ENCODE results near the gene C4orf36.
A peak's percentile ranks its signal among the peaks of the same experiment; 100 is the strongest.

Gene C4orf36, protein sequence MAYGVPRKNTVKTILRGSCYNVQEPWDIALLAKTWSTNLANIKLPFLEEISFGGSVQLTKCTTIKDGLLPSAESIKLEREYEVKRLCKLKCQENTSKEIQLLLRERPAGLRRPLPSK

DNA sequence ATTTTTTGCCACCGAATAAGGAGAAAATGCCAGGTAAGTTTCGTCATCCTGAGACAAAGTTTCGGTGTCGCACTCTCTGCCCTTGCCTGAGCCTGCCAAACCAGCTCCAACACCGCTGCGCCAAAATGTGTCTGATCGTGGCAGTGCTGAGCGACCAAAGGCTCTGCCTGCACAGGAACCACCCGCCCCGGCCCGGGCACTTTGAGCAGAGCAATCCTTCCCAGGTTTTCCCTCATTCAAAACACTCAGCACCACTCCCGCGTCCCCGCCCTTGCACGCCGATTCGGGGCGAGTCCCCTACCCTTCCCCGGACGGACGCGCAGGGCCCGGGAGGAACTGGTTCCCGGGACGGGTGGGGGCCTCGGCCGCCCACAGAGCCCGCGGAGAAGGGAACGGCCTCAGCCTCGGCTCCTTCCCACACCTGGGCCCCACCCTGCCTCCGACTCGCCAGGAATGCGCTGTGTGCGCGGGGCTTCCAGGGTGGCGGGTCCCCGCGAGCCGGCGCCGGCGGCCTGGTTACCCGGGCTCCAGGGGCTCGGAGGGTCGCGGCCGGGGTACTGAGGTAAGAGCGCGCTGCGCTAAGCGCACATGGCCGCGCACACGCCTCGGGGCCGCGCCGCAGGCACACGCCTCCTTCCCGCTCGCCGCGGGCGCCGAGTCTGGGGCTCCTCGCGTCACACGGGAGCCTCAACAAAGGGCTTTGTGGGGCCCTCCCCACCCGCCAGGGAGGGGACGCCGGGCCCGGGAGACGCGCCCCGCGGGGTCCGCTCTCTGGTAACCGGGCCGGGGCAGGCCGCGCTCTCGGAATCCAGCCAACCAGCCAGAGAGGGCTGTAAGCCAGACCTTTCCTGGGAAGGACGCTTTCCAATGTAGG, at the start of gene C4orf36:
Gene C4orf36, minus strand, starts transcription at position 661 of the 874 bp plus-strand sequence. CDS start 902 bp downstream, outside the sequence.
- no peak for DNase-seq (ENCODE audit: low read depth)

DNA sequence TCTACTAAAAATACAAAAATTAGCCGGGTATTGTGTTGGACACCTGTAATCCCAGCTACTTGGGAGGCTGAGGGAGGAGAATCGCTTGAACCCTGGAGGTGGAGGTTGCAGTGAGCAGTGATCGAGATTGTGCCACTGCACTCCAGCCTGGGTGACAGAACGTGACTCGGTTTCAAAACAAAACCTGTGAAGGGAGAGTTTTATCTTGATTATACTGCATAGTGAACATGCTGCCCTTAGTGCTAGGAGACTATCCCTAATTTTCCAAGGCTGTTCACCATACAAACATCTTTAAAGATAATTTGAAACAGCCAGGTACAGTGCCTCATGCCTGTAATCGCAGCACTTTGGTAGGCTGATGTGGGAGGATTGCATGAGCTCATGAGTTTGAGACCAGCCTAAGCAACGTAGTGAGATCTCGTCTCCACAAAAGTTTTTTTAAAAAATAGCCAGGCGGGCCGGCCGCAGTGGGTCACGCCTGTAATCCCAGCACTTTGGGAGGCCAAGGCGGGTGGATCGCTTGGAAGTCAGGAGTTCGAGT, 48.8 kb upstream of the C4orf36 start:
- no peak for DNase-seq (ENCODE audit: low read depth)

DNA sequence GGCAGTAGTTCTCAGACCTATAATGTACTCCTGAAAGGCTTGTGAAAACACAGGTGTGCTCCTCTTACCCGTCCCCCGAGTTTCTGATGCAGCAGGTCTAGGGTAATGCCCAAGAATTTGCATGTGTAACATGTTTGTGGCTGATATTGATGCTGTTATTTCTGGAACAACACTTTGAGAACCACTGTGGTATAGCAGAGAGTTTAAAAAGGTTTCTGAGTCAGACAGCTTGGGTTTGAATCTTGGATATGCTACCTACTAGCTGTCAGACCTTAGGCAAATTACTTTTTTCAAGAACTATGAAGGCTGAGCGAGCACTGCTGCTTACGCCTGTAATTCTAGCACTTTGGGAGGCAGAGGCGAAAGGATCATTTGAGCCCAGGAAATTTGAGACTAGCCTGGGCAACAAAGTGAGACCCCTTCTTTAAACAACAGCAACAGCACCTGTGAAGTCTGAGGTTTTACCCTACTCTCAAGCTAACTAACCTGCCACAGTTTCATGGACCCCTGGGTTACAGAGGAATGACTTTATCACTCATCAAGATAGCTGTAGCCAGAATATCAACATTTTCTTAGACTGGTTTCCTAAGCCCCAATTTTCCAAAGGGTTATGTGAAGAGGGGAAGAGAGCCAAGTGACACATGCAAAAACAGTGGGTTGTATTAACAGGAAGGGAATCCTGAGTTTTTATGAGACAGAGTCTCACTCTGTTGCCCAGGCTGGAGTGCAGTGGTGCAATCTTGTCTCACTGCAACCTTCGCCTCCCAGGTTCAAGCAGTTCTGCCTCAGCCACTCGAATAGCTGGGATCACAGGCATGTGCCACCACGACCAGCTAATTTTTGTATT, 47.7 kb upstream of the C4orf36 start:
- DNase-seq (ENCODE audit: low read depth), result no peak

DNA sequence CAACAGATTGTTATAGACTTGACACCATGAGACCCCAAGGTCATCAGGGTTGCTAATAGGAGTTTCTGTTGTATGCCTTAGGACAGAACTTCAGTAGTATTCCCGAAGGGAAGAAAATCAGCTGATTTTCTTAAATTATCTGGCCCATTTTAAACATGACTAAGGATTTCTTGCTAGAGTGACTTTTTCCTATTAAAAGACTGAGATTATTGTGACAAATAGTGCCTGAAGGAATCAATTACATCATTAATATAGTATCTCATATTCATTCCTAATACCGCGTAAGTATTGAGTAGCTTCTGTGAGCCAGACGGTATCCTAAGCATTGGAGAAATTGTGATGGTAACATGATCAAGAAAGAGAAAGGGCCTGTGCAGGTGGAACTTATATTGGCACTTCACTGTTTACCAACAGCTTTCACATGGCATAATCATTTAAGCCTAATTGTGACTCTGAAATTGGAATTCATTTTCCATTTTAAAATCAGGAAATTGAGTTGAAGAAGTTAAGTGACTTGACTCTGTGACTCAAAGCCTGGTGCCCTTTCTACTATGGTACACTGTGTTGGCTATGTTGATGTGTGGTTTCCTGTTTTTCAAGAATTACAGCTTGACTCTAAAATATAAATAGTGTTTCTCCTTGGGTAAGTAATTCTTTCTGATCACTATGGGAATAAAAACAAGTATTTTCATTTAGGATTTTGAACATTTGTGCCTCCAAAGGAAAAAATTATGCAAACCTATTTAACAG, 46.7 kb upstream of the C4orf36 start:
- no peak for DNase-seq (ENCODE audit: low read depth)

DNA sequence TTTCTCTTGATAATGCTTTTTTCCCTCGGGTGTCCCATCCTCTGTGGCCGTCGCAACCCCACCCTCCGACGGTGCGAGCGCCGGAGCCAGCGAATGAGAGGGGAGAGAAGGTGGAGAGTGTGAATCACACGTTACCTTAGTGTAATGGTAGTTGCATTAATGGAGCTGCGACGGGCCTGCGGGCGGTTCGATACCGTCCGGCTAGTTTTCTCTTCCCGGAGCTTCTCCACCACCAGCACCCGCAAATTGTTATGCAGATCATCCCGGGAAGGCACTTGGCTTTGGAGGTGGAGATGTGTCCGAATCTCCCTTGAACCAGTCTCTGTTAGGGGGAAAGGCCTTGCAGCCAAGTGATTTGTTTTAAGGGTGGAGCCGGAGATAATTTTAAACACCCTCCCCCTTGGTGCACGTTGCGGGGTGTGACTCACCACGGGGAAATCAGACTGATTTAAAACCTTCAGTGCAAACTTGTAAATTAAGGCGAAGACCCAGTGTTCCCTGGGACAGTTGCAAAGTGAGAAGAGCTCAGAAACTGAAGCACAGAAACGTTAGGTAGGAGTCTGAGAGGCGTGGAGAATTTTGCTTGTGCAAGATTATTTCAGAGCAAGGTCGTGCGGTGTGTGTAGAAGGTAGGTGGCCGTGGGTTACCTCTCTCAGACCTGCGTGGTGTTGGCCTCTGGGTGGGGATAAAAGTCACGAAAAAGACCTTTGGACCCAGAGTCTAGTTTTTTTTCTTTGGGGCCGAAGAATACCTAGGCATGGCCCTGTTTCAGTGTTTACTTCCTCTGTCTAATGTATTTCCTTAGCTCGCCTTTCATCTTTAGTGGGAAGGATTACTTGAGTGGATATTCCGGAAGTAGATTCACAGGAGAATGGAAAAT, 43.9 kb upstream of the C4orf36 start:
- no peak for DNase-seq (ENCODE audit: low read depth)

DNA sequence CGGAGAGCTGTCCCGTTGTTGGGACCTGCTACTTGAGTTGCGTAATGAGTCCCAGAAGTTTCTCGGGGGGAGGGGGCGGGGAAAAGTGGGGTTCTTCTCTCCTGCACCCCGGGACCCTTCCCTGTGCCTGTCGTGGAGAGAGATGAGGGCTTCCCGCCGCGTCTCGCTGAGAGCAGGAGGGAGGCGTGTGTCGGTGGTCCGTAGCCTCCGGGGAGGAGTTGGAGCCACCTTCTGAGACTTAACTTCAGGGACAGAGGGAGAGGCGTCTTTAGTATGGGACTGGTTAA, 43.3 kb upstream of the C4orf36 start:
- DNase-seq (ENCODE audit: low read depth), result no peak

DNA sequence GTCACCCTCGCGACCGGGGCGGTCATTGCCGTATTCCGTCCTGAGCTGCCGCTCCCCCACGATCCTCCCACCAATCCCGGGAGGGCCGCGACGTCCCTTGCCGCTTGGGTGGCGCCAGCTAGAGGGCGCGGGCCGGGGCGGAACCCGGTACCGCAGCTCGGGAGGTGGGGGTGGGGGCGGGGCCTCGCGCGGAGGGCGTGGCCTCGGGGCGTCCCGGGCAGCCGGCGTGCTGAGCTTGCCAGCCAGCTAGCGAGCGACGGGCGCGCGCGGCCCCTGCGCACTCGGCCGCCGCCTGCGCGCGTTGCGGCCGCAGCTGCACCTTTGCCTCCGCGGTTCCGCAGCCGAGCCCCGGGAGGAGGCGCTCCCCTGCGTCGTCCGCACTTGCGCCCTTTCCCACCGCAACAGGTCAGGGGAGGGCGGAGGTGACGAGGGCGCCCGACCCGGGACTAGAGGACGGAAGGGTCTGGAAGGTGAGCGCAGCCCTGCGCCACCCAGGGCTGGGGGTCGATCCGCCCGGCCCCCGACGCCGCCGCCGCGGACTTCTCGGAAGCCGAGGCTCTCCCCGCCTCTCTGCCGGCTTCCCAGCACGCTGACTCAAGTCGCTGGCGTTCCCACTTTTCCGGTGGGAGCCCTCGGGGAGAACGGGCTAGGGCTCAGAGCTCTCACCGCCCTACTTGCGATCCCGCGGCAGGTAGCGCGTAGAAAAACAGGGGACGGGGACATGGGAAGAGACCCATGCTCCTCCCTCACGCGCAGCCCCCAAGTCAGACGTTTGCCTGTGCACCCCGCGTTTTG, 42.7 kb upstream of the C4orf36 start, which contains the start of gene AFF1:
Gene AFF1, plus strand, starts transcription at position 241 of the 795 bp plus-strand sequence. CDS start 13,523 bp downstream, outside the sequence.
- no peak for DNase-seq (ENCODE audit: low read depth)

DNA sequence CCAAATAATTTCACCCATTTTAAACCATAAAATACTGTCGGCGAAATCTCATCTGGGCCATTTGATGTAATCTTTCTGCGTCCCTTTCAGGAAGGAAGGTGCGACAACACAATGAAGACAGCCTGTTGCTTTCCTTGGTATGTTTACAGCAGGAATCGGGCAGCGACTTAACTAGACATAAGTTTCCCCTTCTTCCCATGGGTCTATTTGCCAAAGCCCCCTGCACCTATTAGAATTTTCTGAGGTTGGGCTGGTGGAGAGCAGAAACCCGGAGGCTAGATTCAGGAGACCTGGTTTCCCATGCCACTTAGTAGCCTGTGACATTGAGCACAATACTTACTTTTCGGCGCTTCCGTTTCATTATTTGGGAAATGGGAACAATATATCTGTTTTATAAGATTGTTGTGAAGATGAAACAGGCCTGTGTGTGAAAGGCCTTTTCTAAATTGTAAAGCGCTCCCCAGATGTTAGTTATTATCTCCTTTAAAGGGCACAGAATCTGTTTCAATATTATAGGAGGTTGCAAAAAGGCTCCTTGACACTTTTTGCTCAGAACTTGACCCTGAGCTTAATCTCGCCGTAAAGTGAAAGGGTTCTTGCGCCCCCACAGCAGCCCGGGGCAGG, 42.0 kb upstream of the C4orf36 start:
- DNase-seq (ENCODE audit: low read depth), result no peak

DNA sequence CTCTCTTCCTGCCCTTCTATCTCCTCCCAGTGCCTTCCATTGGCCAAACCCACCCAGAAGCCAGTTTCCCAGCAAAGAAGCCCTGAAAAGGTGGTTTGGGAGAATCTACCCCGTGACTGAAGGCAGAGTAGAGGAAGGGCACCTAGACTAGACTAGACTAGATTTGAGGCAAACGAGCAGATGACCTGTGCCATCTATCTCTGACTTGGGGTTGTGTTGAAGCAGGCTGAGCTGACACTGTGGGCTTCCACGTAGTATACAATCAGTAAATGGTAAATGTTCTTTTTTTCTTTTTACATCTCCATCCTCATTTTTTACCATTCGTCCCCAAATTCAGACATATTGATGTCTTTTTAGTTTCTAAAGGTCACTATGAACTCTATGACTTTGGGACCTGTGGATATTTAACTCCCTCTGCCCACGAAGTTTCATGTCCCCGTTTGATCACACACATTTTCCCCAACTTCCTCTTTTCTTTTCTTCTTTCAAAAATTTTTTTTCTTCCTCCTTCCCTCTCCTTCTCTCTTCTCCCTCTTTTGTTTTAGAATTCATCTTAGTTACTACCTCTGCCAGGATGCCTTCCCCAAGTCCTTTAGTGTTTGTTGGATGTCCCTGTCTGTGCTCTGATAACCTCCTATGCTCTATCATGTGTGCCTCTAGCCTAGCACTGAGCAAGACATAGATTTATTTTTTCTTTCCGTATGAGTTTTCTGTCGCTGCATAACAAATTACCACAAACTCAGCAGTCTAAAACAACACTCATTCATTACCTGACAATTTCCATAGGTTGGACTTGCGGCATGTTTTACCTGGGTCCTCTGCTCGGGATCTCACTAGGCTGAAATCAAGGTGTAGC, 36.4 kb upstream of the C4orf36 start:
- no peak for DNase-seq (ENCODE audit: low read depth)

DNA sequence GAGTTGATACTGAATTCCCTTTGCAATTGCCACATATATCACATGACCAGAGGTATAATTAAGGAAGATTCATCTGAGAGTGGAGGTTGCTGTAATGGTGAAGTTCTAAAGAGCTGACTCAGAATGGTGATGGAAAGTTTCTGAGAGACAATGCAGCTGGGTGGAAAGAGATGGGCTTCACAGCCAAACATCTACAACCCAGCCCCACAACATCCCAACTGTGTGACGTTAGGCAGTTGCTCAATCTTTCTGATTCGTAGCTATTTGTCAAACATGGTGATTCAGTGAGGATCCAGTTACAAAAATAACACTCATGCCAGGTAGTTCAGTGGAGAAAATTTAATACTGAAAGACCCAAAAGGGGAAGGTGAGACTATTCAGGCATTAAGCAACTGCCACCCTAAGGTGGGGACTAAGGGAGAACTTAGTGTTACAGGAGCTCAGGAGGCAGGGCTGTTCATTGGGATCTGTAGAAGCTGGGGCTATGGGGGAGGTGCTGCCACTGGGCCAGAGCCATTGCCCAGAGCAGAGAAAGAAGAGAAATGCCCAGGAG, 35.7 kb upstream of the C4orf36 start:
- peak; percentile 97 for DNase-seq (ENCODE audit: low read depth)

DNA sequence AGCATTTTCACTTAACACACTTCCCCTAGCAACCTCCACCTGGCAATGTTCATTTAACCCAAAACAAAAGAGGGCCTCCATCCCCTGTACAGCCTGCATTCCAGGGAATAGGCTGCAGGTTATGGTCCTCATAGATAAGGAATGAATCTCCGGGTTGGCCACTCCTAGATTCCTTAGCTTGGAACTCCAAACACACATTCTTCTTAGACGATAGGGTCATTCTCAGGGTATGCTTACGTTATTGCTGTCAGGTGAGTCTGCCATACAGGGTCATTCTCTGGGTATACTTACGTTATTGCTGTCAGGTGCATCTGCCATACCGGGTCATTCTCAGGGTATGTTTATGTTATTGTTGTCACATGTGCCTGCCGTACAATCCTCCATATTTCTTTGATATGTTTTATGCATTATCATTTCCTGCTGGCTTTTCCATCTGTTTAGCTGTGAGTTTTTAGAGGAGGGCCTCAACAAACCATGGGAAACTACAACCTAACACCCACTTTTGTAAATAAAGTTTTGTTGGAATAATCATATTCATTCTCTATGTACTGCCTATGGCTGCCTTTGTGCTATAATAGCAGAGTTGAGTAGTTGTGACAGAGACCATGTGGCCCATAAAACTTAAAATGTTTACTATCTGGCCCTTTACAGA, 34.3 kb upstream of the C4orf36 start:
- no peak for DNase-seq (ENCODE audit: low read depth)

DNA sequence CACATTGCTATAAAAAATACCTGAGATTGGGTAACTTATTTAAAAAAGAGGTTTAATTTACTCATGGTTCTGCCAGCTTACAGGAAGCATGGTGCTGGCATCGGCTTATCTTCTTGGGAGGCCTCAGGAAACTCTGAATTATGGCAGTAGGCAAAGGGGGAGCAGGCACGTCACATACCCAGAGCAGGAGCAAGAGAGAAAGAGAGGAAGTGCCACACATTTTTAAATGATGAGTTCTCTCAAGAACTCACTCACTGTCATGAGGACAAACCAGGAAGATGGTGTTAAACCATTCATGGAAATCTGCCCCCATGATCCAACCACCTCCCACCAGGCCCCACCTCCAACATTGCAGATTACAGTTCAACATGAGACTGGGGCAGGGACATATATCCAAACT, 32.6 kb upstream of the C4orf36 start:
- DNase-seq (ENCODE audit: low read depth), result peak; percentile 84

DNA sequence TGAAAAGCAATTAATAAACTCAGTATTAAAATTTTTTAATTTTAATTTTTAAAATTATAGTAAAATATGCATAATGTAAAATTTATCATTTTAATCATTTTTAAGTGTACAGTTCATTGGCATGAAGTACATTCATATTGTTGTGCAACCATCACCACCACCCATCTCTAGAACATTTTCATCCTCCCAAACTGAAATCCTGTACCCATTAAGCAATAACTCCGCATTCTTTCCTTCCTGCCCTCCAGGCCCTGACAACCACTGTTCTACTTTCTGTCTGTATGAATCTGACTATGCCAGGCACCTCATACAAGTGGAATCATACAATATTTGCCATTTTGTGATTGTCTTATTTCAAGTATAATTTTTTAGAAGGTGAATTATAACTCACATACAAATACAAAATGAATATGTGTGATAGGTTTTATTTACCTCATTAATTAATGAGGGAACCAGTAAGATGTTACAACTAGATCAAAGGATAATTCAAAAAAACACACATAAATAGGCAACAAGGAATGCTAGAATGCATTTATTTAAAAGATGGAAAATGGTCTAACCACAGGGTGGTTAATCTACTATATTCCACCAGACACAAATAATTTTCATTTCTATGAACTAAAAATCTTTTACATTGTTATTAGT, 29.5 kb upstream of the C4orf36 start:
- DNase-seq (ENCODE audit: low read depth), result no peak

DNA sequence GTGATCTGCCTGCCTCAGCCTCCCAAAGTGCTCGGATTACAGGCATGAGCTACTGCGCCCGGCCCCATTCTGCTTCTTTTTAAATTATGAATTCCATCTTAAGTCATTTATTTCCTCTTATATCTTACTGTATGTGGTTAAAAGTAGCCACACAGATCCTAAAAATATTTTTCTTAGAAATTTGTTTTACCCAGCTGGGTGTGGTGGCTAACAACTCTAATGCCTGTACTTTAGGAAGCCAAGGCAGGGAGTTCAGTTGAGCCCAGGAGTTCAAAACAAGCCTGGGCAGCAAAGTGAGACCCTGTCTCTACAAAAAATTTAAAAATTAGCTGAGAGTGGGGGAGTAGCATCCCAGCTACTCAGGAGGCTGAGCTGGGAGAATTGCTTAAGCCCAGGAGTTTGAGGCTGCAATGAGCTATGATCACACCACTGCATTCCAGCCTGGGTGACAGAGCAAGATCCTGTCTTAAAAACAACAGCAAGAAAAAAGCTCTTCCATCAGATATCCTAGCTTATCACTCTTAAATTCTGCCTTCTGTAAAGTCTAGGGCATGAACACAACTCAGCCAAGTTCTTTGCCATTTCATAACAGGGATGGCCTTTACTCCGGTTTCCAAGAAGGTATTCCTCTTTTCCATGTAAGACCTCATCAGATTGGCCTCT, 27.5 kb upstream of the C4orf36 start:
- DNase-seq (ENCODE audit: low read depth), result no peak

DNA sequence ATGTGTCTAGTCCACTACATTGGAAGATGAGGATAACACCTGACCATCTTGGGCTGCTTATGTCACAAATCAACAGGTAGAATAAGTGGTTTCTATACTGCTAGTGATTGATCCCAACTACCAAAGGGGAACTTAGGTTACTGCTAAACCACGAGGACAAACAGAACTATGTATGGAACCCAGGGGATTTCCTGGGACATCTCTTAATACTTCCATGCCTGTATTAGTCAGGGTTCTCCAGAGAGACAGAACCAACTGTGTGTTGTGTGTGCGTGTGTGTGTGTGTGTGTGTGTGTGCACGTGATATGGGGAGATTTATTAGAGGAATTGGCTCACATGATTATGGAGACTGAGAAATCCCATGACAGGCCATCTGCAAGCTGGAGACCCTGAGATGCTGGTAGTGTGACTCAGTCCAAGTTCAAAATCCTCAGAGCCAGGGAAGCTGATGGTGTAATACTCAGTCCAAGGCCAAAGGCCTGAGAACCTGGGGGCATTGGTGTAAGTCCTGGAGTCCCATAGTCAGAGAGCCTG, 26.4 kb upstream of the C4orf36 start:
- no peak for DNase-seq (ENCODE audit: low read depth)
